ENCODE data around the gene ARSG. TPM values are rescaled to one million over a fixed set of nuclear protein-coding genes. Genes with fewer than 3 reads are reported as not detected.
A peak's percentile ranks its signal among the peaks of the same experiment; 100 is the strongest.

ARSG gene
- total RNA-seq, 6 experiments from 2014 or later: 4.0 to 7.0 (median 5.0) TPM

GRCh38 chr17:68450391-68450790 is 159.1 kb downstream of the ARSG start:
- H3K4me3 Mint-ChIP-seq: no peak overlapping the region
- no peaks in the 10 kb centered on the region for H3K9me3 Mint-ChIP-seq
- H3K27me3 Mint-ChIP-seq (ENCODE audit: insufficient read depth): peaks cover 2% of the 10 kb centered on the region; the same call in 1 of the 2 replicates
- TF ChIP-seq, protein P1, sequence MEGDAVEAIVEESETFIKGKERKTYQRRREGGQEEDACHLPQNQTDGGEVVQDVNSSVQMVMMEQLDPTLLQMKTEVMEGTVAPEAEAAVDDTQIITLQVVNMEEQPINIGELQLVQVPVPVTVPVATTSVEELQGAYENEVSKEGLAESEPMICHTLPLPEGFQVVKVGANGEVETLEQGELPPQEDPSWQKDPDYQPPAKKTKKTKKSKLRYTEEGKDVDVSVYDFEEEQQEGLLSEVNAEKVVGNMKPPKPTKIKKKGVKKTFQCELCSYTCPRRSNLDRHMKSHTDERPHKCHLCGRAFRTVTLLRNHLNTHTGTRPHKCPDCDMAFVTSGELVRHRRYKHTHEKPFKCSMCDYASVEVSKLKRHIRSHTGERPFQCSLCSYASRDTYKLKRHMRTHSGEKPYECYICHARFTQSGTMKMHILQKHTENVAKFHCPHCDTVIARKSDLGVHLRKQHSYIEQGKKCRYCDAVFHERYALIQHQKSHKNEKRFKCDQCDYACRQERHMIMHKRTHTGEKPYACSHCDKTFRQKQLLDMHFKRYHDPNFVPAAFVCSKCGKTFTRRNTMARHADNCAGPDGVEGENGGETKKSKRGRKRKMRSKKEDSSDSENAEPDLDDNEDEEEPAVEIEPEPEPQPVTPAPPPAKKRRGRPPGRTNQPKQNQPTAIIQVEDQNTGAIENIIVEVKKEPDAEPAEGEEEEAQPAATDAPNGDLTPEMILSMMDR (IDR thresholded peaks at IDR 0.05): no peak
- DNase-seq: no peak
- no peak overlapping the region for H3K27ac Mint-ChIP-seq
- H3K36me3 Mint-ChIP-seq (ENCODE audit: low read depth): peaks cover 15% of the 10 kb centered on the region; the same call in 1 of the 2 replicates
- H3K4me1 Mint-ChIP-seq (ENCODE audit: low read depth): peaks cover 7% of the 10 kb centered on the region; the same call in 1 of the 2 replicates

- Mint-ChIP-seq H3K4me1 (ENCODE audit: low read depth) (peaks cover 11% of the 10 kb centered on the region), H3K9me3 (no peaks in the 10 kb centered on the region), H3K4me3 (no peak overlapping the region)
These were observed 159.5 kb downstream of the ARSG start for GRCh38 chr17:68450801-68451200.

DNA sequence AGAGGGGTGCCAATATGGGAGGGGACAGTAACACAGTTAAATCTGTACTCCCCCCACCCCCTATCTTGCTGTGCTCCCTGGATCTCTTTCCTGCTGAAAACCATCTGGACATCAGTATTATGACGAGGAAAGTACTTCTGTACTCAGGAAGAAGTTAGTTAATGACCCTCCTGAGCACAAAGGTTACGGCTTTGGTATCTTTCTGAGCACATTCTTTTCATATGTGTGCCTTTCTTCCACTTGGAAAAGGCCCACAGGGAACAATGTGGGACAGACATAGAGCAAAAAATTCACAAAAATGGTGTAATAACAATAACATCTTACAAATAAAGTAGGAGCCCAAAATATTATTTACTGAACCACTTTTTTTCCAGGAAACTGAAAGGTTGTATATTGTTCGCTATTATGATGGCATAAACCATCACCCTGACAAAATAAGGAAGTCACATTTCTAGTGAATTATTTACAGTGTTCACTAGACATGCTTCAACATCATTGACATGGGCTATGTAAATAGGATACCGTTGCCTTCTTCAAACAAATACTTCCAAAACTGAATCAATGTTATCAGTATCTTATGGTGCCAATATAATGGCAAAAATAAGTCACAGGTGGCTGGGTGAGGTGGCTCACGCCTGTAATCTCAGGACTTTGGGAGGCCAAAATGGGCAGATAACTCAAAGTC is 160.5 kb downstream of the ARSG start:
- Mint-ChIP-seq H3K27me3 (ENCODE audit: insufficient read depth) (peaks cover 3% of the 10 kb centered on the region), H3K4me1 (ENCODE audit: low read depth) (peaks cover 21% of the 10 kb centered on the region), H3K9me3 (no peaks in the 10 kb centered on the region), H3K27ac (no peak overlapping the region), H3K36me3 (ENCODE audit: low read depth) (peaks cover 12% of the 10 kb centered on the region; the same call in 1 of the 2 replicates), H3K4me3 (no peak overlapping the region)
- TF ChIP-seq, protein P1 (IDR thresholded peaks at IDR 0.05): no peak
- DNase-seq: no peak

More at GRCh38 chr17:68450801-68451200, 159.5 kb downstream of the ARSG start:
- Mint-ChIP-seq H3K27ac (no peak overlapping the region), H3K36me3 (ENCODE audit: low read depth) (peaks cover 12% of the 10 kb centered on the region; the same call in 1 of the 2 replicates), H3K27me3 (ENCODE audit: insufficient read depth) (peaks cover 2% of the 10 kb centered on the region; the same call in 1 of the 2 replicates)
- TF ChIP-seq, protein P1 (IDR thresholded peaks at IDR 0.05): no peak
- DNase-seq: no peak

DNA sequence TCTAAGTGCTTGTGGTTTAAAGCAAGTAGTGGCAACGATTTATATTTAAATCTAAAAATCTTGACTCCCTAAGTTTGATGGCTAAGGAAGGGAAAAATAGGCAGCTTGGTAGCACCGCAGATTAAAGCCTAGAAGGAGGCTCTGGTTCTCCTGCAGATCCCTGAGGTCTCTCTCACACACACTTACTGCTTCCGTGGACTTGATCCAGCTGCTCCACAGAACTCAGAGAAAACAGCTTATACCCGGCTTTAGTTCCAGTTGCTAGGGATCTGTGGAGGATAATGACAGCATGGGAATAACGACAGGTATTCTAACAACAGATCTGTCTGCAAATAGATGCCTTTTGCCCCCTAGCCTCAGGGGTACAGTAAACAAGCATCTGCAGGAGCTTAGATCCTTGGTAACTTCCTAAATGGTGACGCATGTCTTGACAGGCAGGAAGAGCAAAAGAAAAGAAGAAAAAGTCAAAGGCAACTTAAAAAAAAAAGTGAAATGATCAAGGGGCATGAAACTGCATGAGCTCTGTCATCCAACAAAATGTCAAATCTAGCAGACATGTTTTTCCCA is 161.5 kb downstream of the ARSG start:
- no peak for DNase-seq
- peak overlapping the region; percentile 32; the same call in 1 of the 2 replicates for H3K27ac Mint-ChIP-seq
- H3K4me3 Mint-ChIP-seq: no peak overlapping the region

DNA sequence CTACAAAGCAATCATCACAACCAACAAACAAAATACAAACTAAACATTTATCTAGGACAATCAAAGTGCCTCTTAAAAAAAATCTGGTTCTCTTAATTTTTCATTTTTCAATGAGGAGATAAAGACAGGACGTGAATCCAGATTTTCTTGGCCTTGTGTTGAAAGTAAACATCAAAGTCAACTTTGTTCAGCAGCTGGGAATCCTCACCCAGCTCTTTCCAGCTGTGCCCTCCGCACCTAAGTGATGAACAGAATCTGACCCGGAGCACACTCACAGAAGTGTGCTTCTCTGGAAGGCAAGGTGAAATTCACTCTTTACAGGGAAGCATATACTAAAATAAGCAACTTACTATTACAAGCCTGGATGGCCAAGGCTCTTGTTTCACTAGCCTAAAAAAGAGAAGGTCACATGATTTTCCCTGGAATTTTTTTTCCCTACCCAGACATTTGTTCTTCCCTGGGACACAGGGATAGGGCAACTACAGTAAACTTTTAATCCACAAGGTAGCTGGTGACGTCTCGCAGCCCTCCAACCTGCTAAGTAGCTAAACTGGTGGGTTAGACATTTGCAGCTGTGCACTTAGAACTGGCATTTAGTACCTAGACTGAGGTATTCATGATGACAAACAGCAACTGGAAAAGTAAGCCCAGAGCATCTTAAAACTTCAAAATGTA is 162.8 kb downstream of the ARSG start:
- no peak overlapping the region for H3K4me3 Mint-ChIP-seq
- peaks cover 8% of the 10 kb centered on the region; the same call in 1 of the 2 replicates for H3K36me3 Mint-ChIP-seq (ENCODE audit: low read depth)
- H3K4me1 Mint-ChIP-seq (ENCODE audit: low read depth): peaks cover 30% of the 10 kb centered on the region
- no peak for DNase-seq
- peaks cover 6% of the 10 kb centered on the region for H3K27me3 Mint-ChIP-seq (ENCODE audit: insufficient read depth)
- H3K9me3 Mint-ChIP-seq: no peaks in the 10 kb centered on the region
- peak overlapping the region; percentile 100 for H3K27ac Mint-ChIP-seq
- TF ChIP-seq, protein P1 (IDR thresholded peaks at IDR 0.05): no peak

More for the DNA sequence above, 161.5 kb downstream of the ARSG start:
- H3K4me1 Mint-ChIP-seq (ENCODE audit: low read depth): peaks cover 21% of the 10 kb centered on the region
- peaks cover 2% of the 10 kb centered on the region for H3K27me3 Mint-ChIP-seq (ENCODE audit: insufficient read depth)
- no peaks in the 10 kb centered on the region for H3K9me3 Mint-ChIP-seq
- TF ChIP-seq, protein P1 (IDR thresholded peaks at IDR 0.05): no peak
- H3K36me3 Mint-ChIP-seq (ENCODE audit: low read depth): peaks cover 12% of the 10 kb centered on the region; the same call in 1 of the 2 replicates

All from HFFc6 (cell line).